DMS79 (cell line): ENCODE measurements around the gene SKI.
A peak's percentile ranks its signal among the peaks of the same experiment; 100 is the strongest.
"Not testable (repeated sequence)": the region's sequence is repeated elsewhere in the genome, so short reads cannot be mapped to it uniquely, and the experiment has no call there.

Source experiments
- DNase-seq: peaks from one replicate; lab custom pipeline; 2025; lab: John Stamatoyannopoulos, UW

The SKI gene

DNA sequence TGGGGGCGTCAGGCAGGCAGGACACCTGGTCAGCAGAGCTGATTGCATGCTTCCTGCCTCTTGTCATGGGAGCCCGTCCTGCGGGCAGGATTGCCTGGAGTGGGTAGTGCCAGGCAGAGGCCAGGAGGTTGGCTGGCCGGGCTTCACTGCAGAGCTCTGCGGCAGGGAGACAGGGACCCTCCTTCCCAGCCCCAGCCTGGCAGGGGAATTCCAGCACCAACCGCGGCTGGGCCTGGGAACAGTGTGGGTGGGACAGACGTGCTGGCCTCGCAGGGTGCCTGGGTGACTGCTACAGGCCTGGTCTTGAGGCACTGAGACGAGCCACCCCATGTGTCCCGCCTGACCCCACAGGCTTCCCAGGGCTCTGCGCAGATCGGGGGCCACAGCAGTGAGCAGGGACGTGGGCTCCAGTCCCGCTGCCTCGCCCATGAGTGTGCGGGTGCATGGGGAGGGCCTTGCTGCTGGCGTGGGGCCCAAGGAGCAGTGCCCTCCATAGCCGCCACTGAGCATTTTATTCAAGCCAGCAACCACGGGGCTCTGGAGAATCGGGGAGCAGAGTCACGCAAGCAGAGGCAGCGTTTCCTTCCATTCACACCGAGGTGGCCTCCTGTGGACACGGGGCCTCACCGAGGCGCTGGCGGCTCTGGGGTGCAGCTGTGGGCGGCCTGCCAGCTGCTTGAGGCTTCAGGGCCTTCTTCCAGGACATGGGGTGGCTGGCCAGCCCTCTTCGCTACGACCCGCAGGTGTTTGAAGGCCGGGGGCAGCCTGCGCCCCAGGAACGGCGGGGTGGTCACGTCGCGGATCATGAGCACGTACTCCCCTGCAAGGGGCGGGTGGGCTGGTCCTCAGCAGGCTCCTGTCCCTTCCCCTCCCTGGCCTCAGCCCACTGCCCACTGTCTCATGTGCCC lies 92.9 kb downstream of the SKI start:
- no peak for DNase-seq

DNA sequence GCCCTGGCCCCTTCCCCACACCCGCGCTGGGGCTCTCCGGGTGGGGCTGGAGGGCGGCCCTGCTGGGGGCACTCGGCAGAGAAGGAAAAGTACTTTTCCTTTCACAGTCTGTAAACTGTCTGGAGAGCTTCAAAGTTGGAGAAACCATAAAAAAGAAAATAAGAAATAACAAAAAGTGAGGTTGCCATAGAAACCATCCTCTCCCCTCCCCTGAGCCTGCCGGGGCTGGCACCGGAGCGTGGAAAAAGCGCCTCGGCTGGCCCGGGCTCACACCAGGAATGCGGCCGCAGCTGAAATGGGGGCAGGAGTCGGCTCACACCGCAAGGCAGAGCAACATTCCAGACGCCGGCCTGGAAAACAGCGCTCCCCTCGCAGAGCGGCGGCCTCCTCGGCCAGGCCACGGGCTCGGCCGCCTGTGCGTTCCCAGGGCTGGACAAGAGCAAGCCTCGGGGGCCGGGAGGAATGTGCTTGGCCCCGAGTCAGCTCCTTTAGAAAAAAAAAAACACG lies 94.0 kb downstream of the SKI start:
- DNase-seq: no peak

DNA sequence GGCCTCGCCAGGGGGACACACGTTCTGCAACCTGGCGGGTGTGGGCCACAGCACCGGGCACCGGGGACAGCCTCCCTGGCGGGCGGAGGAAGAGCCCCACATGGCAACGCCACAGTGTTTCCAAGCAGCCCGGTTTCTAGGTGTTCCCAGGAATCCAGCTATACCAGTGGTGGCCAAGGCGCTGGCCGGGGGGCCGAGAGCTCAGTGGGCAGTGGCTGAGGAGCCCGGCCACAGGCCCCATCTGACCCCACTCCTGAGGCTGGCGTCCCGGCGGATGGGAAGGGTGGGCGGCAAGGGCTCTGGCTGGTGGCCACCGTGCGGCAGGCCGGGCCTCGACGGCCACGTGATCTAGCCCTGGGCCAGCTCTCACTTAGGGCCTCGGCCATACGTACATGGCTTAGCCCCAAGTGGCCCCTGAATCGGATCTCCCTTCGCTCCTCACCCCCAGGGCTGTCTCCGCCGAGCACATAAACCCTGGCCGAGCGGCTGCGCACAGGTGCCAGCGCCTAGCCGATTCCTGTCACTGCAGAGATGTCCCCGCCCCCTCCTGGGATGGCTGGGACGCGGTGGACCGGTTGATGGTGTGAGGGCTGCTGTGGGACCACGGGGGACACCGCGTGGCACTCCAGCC lies 94.6 kb downstream of the SKI start:
- DNase-seq: no peak

DNA sequence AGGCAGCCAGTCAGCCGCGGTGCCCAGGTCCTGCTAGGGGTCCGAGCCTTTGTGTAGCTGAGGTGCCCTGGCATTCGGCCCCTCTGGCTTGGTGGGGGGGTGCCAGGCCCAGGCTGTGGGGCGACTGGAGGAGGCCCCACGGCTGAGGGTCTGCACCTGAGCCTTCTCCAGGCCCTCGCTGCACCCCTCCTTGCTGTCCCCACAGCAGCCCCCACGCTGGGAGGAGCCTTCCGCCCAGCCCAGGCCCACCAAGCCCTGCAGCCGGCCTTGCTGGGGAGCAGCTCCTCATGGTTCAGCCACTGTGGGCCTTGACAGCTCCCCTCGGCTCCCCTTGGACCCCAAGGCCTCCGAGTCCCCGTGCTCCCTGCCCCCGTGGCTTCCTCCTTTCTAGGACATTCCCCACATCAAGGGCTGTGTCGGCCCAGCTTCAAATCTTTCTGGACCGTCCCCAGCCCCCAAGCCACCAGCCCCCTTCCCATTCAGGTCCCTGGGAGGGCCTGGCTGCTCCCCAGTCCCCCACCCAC lies 95.4 kb downstream of the SKI start:
- DNase-seq: no peak

DNA sequence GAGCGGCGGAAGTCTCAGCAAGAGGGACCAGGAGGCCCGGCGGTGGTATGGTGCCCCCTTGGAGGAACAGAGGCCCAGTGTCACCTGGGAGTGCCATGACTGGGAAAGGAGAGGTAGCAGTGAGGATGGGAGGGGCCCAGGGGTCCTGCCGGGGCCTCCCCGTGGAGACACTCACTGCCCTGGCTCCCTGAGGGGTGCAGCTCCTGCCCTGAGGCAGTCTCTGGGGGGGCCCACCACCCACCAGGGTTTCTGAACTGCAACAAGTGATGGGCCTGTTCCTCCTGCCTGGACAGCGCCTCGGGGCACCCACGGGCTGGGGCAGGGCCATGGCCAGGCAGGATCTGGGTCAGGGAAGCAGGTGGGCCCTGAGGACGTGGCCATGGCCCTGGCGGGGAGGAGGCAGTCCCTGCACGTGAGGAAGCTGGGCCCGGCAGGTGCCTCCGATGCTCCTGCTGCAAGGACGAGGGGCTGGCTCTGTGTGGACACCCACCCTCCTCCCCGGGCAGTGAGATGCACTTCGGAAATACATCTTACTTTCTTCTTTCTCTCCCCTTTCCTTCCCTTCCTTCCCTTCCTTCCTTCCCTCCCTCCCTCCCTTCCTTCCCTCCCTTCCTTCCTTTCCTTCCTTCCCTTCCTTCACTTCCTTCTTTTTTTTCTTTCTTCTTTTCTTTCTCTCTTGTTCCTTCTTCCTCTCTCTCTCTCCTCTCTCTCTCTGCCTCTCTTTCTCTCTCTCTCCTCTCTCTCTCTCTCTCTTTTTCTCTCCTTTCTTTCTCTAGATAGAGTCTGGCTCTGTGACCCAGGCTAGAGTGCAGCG lies 96.6 kb downstream of the SKI start:
- no peak for DNase-seq

DNA sequence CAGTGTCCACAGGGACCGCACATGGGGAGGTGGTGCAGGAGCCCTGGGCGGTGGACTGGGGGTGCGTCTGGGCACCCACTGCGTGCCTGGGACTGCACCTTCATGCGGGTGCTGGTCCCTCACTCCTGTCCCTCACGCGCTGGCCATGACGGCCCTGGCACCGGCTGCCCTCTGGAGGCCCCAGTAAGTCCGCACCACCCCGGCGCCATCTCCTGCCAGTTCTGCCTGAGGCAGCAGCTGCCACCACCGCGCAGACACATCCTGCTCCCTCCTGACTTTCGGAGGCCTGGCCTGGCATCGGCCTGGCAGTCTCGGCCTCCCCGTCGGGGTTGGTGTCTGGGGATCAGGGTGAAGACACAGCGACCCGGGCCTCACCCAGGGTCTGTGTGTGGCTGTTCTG lies 98.4 kb downstream of the SKI start:
- DNase-seq: no peak

DNA sequence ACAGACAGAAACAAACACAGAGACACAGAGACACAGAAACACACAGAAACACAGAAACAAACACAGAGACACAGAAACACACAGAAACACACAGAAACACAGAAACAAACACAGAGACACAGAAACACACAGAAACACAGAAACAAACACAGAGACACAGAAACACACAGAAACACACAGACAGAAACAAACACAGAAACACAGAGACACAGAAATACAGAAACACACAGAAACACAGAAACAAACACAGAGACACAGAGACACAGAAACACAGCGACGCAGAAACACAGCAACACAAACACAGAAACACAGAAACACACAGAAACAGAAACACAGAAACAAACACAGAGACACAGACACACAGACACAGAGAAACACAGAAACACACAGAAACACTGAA lies 99.0 kb downstream of the SKI start:
- DNase-seq: not testable (repeated sequence)

DNA sequence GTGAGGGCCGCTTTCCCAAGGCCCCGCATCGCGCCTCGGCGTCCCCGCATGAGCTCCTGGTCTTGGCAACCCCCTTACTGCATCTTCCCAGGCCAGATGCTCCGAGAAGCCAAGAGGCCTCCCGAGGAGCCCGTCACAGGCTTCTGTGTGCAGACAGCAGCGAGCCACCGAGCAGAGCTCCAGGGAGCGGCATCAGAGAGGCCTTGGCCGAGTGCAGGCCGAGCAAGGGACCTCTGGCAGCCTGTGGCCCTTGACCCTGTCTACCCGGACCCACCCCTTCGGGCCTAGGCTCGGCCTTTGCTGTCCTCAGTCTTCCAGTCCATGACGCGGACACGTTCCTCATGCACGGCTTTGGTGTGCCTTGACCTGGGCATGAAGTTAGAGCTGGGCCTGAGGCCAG lies 99.7 kb downstream of the SKI start:
- DNase-seq: no peak

DNA sequence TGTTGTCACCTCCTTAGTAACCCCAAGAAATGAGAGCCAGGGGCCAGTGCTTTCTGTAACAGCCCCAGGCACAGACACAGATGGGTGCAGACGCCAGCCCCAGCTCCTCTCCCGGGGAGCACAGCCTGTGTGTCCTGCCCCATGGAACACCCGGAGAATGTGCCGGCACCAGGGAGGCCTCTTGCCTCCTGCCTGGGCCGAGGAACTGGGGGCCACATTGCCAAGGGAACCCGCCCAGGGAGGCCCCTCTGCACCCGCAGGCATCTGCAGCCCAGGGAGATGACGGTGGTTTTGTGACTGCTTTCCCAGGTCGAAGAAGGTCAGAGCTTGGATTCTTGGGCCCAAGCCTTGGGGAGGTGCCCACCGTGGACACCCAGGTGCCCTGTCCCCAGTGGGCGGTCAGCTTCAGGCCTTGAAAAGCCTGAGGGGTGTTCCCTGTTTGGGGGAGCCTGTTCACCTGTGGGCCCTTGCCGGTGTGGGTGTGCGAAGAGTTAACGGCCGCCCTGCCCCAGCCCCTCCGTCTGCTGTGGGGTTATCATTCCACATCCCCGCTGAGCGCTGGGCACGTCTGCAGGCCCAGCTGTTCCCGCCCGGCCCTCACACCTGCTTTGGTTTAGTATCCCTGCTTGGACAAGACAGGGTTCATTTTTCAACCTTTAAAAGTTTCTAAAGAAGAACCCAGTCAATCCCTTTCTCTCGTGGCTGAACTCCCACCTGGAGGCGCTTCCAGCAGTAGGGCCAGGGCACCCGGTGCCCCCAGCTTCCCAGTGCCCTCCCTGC lies 100.7 kb downstream of the SKI start:
- no peak for DNase-seq

DNA sequence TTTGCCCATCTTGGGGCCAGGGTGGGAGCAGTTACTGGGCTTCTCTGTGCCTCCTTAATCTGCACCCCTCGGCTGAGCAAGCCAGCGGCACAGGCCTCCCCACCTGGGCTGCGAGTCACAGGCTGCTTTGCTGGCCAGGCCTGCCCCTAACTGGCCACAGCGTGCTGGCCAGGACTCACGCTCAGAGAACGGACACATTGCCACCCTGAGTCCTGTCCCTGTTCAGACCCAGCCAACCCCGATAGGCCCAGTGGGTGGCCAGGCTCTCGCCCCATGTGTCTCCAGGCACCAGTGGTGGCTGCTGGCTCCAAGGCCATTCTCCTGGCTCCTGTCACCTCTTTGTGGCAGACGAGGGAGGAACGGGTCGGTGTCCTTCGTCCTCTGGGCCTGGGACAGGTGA lies 101.9 kb downstream of the SKI start:
- no peak for DNase-seq

DNA sequence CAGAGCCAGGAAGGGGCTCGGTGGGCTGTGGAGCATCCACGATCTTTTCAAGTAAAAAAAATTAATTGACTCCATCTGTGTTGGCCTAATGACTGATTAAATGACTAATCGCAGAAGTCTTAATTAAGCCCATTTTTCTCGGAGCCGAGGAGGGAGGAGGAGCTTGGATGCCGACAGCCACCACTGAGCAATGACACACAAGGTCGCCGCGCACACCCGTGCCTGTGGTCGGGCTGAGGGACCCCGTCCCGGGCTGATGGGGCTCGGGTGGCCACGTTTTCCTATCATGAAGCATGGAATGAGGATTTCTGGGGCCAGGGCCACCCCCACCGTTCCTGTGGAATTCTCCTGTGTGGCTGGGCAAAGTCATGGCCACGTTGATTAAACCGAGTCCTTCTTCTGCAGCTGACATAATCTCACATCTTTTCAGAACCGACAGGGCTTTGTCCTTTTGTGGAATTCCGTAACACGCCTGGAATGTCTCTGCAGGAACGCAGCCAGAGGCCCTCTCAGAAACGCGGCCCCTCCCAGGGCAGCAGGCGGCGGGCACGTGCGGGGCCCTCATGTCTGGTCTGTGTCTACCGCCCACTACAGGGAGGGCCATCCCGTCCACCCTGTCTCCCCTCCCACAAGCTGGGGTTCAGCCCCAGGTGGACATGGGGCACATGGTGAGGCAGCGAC lies 102.5 kb downstream of the SKI start:
- no peak for DNase-seq

DNA sequence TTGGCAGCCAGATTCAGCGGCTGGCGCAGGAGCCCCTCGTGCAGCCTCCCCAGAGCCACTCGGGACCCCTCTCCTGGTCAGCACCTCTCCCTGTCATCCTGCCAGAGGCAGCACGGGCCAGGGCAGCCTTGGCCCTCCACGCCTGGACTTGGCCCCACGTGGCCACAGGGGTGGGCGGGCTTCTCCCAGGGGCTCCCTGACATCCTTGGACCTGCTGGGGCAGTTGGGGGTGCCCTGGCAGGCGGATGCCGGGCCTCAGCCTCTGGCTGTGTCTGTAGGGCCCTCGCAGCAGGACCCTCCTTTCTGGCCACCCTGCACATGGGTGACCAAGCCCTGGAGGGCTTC lies 103.1 kb downstream of the SKI start:
- no peak for DNase-seq

DNA sequence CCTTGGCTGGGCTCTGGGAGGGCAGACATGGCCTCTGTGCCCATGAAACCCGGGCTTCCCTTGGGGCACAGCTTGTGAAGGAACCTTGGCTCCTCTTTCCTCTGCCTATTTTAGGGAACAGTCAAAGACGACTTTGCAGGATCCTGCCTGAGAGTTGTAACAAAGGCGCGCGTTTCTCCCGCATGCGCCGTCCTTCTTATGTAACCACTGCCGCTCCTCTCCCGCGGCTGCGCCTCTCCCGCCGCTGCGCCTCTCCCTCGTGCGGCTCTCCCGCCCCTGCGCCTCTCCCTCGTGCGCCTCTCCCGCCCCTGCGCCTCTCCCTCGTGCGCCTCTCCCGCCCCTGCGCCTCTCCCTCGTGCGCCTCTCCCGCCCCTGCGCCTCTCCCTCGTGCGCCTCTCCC lies 103.5 kb downstream of the SKI start:
- DNase-seq: not testable (repeated sequence)

DNA sequence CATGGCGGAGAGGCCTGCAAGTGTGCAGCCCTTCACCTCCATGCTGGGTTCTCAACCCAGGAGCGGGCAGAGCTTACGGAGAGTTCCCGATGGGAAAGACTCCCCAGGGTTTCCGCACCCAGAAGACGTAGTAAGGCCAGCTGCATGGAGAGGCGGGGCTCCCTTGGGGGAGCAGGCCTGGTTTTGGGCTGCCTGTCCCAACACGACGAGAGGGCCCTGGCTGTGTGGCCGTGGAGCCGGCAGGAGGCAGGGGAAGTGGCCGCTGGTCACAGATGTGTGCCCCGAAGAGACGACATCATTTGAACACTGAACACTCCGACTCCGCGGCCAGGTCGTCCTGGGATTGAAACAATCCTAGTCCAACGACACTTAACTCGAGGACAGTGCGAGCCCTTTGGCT lies 106.2 kb downstream of the SKI start:
- DNase-seq: no peak

DNA sequence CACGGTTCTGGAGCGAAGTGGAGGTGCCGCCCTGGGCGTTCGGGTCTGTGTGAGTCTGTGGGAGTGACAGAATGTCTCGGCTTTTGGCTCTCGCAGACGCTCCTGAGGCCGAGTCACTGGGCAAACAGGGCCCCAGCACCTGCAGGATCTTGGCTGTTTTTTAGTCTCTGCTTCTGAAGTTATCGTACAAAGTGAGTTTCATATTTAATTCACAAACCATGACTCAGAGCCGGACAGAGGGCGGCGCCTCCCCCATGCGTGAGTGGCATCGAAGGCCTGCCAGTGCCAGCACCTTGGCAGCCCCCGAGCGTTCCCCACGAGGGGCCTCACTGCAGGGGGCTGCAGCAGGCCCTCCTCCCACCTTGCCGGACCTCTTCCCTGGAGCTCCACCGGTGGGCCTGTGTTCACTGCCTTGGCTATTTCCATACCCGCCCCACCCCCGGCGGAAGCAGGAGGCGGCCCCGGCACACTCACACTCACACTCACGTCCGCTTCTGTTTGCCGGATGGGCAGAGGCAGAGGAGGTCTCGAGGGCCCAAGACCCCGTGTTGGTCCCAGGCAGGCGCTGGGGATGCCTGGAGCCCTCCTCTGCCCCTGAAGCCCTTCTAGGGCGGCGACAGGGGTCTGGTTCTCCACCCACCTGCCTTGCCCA lies 106.9 kb downstream of the SKI start:
- DNase-seq: no peak

DNA sequence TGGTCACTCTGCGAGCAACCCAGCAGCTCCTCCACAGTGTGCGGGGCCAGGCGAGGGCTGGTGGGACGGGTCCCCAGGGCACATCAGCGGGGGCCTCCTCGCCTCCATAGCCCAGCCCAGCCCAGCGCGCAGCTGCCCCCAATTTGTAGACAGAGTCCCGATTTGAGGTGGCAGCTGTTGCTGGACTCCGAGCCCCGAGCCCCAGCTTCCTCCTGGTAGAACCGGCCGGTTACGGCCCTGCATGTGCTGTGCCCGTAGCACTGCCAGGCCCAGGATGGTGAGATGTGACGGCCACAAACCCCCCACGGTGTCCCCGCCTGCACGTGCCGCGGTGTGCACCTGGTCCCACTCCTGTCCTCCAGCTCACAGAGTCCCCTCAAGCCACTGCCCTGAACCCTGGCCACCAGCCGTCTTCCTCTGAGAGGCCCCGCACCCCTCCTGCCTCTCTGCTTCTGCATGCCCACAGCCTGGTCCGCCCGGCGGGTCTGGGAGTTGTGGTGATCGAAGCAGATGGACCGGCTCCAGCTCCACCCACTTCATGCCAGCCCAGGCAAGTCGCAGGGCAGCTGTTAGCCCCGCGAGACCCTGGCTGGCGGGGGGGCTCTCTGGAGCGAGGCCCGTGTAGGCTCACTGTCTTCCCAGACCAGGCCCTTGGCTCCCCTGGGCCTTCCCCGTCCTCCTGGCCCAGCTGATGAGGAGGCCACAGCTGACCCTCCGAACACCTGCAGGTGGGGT lies 107.8 kb downstream of the SKI start:
- peak; percentile 64 for DNase-seq

DNA sequence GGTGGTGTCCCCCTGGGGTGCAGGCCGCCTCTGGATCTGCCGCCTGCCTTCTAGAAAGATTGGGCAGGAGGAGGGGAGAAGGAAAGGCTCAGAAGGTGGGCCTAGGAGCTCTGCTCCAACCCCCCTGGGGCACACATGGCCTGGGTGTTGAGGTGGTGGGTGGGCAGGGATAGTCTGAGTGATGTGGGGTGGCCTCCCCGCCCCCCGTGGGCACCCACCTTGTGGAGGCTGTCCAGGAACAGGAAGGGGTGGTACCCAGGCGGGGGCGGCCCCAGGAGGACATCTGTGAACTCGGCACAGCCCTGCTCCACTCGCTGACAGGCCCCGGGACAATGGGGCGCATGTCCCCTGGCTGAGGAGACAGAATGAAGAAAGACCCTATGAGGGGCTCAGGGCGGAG lies 108.4 kb downstream of the SKI start:
- no peak for DNase-seq

DNA sequence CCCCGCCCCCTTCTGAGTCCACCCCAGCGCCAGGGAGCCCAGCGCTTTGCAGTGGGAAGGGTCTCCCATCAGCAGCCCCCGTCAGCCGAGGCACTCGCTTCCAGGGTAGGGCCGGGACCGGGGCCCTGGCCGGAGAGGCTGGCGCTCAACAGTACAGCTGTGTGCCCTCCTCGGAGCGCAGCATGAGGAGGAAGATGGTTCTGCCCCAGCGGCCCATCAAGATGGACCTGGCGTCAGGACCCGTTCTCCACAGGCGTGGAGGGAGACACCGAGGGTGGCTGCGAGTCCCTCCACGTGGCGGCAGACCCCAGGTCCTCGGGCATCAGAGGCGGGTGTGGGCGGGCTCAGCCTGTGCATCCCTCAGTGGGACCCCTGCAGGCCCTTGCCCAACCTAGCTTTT lies 109.0 kb downstream of the SKI start:
- DNase-seq: no peak

DNA sequence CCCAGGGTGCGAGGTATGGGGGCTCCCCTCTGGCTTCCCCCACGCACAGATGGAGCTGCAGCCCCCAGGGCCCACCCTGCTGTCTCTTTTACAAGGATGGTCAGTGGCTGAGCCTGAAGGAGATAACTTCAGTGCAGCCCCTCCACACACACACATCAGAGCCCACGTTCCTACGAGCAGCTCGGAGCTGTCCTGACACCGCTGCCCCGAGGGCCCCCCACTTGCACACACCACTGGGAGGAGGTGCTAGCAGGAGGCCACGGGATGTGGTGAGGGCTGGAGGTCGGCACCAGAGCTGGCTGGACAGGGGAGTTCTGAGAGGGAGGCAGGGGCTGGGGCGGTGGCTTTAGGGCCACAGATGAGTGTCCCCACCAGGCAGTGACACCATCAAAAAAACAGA lies 109.4 kb downstream of the SKI start:
- no peak for DNase-seq
